HepG2 (cell line): ENCODE data around the gene FAM162A. TPM values are rescaled to one million over a fixed set of nuclear protein-coding genes. Genes with fewer than 3 reads are reported as not detected.

Experiments
- ATAC-seq: fragments of 200-7000 bp; cut with Tn5 transposase; 3 replicates; pipeline ENCODE4 v1.9.1; 2020; ENCODE audit warnings: mild to moderate bottlenecking, moderate library complexity
- BruUV-seq: library from RNA; stranded (reverse); fragments of 400-500 nt; replicated peaks from 2 replicates; lab custom pipeline; 2021; lab: Mats Ljungman, UMichigan
- CTCF ChIA-PET: fragments of 300-600 bp; formaldehyde crosslinking; extraction: SDS; loops from one replicate; lab custom pipeline; 2021; ENCODE audit warnings: low total read pairs, inconsistent platforms, low intra/inter-chr PET ratio; lab: Yijun Ruan, JAX
- POLR2A ChIA-PET: fragments of 350-600 bp; sonication (Branson Sonifier 250); formaldehyde crosslinking; loops from one replicate; lab custom pipeline; 2020; ENCODE audit warnings: antibody characterized with exemption, inconsistent platforms; lab: Yijun Ruan, JAX
- DNase-seq: peaks from one replicate; pipeline ENCODE4 v3.0.0-alpha.2; 2015; ENCODE audit warnings: low spot score
- FAIRE-seq: peaks from 3 replicates; lab custom pipeline; 2011; peaks lifted over from hg19 to GRCh38; lab: Jason Lieb, UNC
- H2AFZ ChIP-seq: one replicate; pipeline ENCODE4 v1.6.1; 2011; ENCODE audit warnings: low read length, inconsistent platforms
- H3K27ac ChIP-seq: fragments of 300-600 bp; 3 replicates; pipeline ENCODE4 v1.8.0; 2011; ENCODE audit warnings: mixed run types, mild to moderate bottlenecking, mixed read lengths, low read length, inconsistent platforms; ENCODE audit not compliant: insufficient read depth; ENCODE audit errors: extremely low read length
- H3K27me3 ChIP-seq, 2 experiments: fragments of 200-600 bp in 1 of 2; 2 replicates in 1 of 2; 3 replicates in 1 of 2; pipeline versions ENCODE4 v1.6.0 to v1.8.0; 2011; ENCODE audit warnings: low read length in 2 of 2, mild to moderate bottlenecking in 2 of 2, moderate library complexity in 2 of 2, inconsistent platforms in 1 of 2; ENCODE audit not compliant: insufficient read depth in 2 of 2, control insufficient read depth in 1 of 2
- H3K36me3 ChIP-seq, 2 experiments: fragments of 200-600 bp in 1 of 2; replicated peaks in 1 of 2; 2 replicates in 1 of 2; 3 replicates in 1 of 2; pipeline versions ENCODE4 v1.5.1 to v1.8.0; 2011; ENCODE audit warnings: low read length in 2 of 2, inconsistent platforms in 1 of 2; ENCODE audit not compliant: insufficient read depth in 2 of 2, control insufficient read depth in 1 of 2
- H3K4me1 ChIP-seq: 2 replicates; pipeline ENCODE4 v1.5.1; 2012; ENCODE audit warnings: low read length, inconsistent platforms; ENCODE audit not compliant: insufficient read depth
- H3K4me2 ChIP-seq: 2 replicates; pipeline ENCODE4 v1.6.0; 2011; ENCODE audit warnings: low read depth, low read length, inconsistent platforms
- H3K4me3 ChIP-seq, 3 experiments: fragments of 200-600 bp in 1 of 3; sonication (generic), shearing (Covaris generic) in 1 of 3; replicated peaks in 1 of 3; 2 replicates each; pipeline ENCODE4 v1.5.1; 2011 to 2016; ENCODE audit warnings: low read length in 3 of 3, inconsistent platforms in 2 of 3, low read depth in 2 of 3, mild to moderate bottlenecking in 2 of 3, control low read depth in 1 of 3, mixed read lengths in 1 of 3; ENCODE audit not compliant: insufficient read depth in 1 of 3
- H3K79me2 ChIP-seq: one replicate; pipeline ENCODE4 v1.6.1; 2011; ENCODE audit warnings: low read length, inconsistent platforms; ENCODE audit not compliant: insufficient read depth
- H3K9ac ChIP-seq: 2 replicates; pipeline ENCODE4 v1.6.0; 2011; ENCODE audit warnings: mild to moderate bottlenecking, low read depth, low read length, inconsistent platforms; ENCODE audit not compliant: insufficient read depth
- H3K9me3 ChIP-seq: 2 replicates; pipeline ENCODE4 v1.5.1; 2012; ENCODE audit warnings: mild to moderate bottlenecking, low read length
- H4K20me1 ChIP-seq: 2 replicates; pipeline ENCODE4 v1.6.0; 2011; ENCODE audit warnings: inconsistent platforms, mild to moderate bottlenecking, low read length, moderate library complexity; ENCODE audit not compliant: insufficient read depth
- ESRRA ChIP-seq: sonication (generic); formaldehyde crosslinking; IDR thresholded peaks from 2 replicates; pipeline ENCODE4 v1.5.1; 2020; ENCODE audit warnings: mild to moderate bottlenecking, low read depth, missing genetic modification reagents
- IRX3 ChIP-seq: sonication (generic); formaldehyde crosslinking; IDR thresholded peaks from 2 replicates; pipeline ENCODE4 v1.8.1; 2023; ENCODE audit warnings: mild to moderate bottlenecking, low read depth, missing genetic modification reagents, borderline replicate concordance
- MTA1 ChIP-seq: sonication (generic); formaldehyde crosslinking; IDR thresholded peaks from 2 replicates; pipeline ENCODE4 v1.4.0; 2020; ENCODE audit warnings: missing genetic modification reagents, mild to moderate bottlenecking, borderline replicate concordance
- PAF1 ChIP-seq: IDR thresholded peaks from 2 replicates; pipeline ENCODE4 v1.6.1; 2016; ENCODE audit warnings: missing genetic modification reagents, missing compliant biosample characterization
- ZNF251 ChIP-seq: sonication (generic); formaldehyde crosslinking; IDR thresholded peaks from 2 replicates; pipeline ENCODE4 v1.9.0; 2021; ENCODE audit warnings: mild to moderate bottlenecking, missing genetic modification reagents
- ZNF432 ChIP-seq: sonication (generic); formaldehyde crosslinking; IDR thresholded peaks from 2 replicates; pipeline ENCODE4 v1.5.0; 2020; ENCODE audit warnings: missing genetic modification reagents, mild to moderate bottlenecking, borderline replicate concordance
- ZNF768 ChIP-seq: sonication (generic); formaldehyde crosslinking; IDR thresholded peaks from 2 replicates; pipeline ENCODE4 v1.4.0; 2020; ENCODE audit warnings: missing genetic modification reagents
- WGBS: methylation state at CpG from one replicate; pipeline ENCODE4 v1.1.6; 2017; ENCODE audit warnings: low lambda C conversion rate; 5-methylcytosine and 5-hydroxymethylcytosine counted together
- in situ Hi-C: cut with HindIII; loops from 2 replicates; pipeline ENCODE4 v1.10.0; 2017; ENCODE audit warnings: low pct_unique_long_range_greater_than_20kb; ENCODE audit not compliant: extremely low pct_ligation_motif_present
- intact Hi-C: fragments of 100-400 bp; cut with micrococcal nuclease; formaldehyde crosslinking; loops from one replicate; pipeline ENCODE4 v1.10.0; 2022; ENCODE audit not compliant: unreplicated experiment
- polyA plus RNA-seq, 8 experiments: library from polyadenylated mRNA; depleted of rRNA in 3 of 8; stranded (reverse) in 7 of 8; unstranded in 1 of 8; fragments of >200 nt; fragmentation: Illumina TruSeq in 4 of 8; extraction: Trizol in 4 of 8; gene quantifications; 2 replicates each; pipeline versions ENCODE4 v1.2.1 to v1.2.3, GENCODE V29; 2011 to 2016; ENCODE audit warnings: low read depth in 4 of 8, missing spikeins in 1 of 8, mixed read lengths in 1 of 8; ENCODE audit not compliant: insufficient read depth in 1 of 8
- total RNA-seq, 5 experiments: library from RNA; depleted of rRNA; stranded (reverse); fragments of >200 nt; fragmentation: Illumina TruSeq; extraction: Trizol; gene quantifications; 2 replicates each; pipeline ENCODE4 v1.2.3, GENCODE V29; 2016; ENCODE audit warnings: low read depth in 1 of 5
- TF ChIP-seq, protein P1 (sequence below): sonication (generic); formaldehyde crosslinking; IDR thresholded peaks from 2 replicates; pipeline ENCODE4 v1.5.1; 2020; ENCODE audit warnings: mild to moderate bottlenecking, missing genetic modification reagents, moderate library complexity
- TF ChIP-seq, protein P2 (sequence below): IDR thresholded peaks from 2 replicates; pipeline ENCODE4 v1.4.0; 2020; ENCODE audit warnings: mild to moderate bottlenecking, missing genetic modification reagents
- TF ChIP-seq, protein P3 (sequence below): sonication (generic); formaldehyde crosslinking; IDR thresholded peaks from 2 replicates; pipeline ENCODE4 v1.8.0; 2022; ENCODE audit warnings: mild to moderate bottlenecking, missing genetic modification reagents; ENCODE audit not compliant: insufficient replicate concordance

FAM162A gene
- total and polyA plus RNA-seq, 2 of the 13 experiments (the other 11 are each of a cell fraction or from before 2014, with no cell fraction given) = 115 to 155 TPM

DNA sequence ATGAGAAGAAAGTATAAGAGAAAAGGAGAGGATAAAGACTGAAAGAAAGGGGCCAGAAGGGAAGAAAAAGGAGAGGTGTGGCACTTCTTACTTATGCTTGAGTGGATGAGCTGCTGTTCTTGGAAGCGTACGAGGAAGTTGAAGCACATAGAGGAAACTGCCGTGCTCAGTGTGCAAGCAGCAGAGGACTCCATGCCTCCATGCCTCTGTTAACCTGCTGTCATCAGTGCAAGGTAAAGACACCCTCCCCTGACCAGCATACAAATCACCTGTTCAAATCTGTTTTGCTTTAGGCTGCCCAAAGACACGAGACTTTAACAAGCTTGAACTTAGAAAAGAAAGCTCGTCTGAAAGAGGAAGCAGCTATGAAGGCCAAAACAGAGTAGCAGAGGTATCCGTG, 25.5 kb downstream of the FAM162A start:
- Histone ChIP-seq H3K27me3 (no peaks in the 10 kb centered on the region), H3K4me3 (no peak overlapping the region), H3K79me2 (peaks cover 8% of the 10 kb centered on the region), H3K36me3 (peaks cover 23 to 69% of the 10 kb centered on the region in 2 experiments), H2AFZ (no peak overlapping the region), H4K20me1 (no peaks in the 10 kb centered on the region; the same call in 1 of the 2 replicates), H3K9me3 (no peaks in the 10 kb centered on the region), H3K9ac (no peak overlapping the region), H3K27ac (no peak overlapping the region), H3K4me1 (peaks cover 12% of the 10 kb centered on the region), H3K4me2 (no peak overlapping the region)
- ChIA-PET CTCF (no interaction called here), POLR2A (no interaction called here)
- DNase-seq = no peak
- ATAC-seq = no peak
- in situ Hi-C loops (no loop called here), intact Hi-C loops (no loop called here)
- WGBS = 99% methylated on average over 6 of the region's 6 CpGs
- TF ChIP-seq ESRRA (CRISPR knock-in tag) (no peak), MTA1 (no peak), ZNF251 (CRISPR knock-in tag) (no peak), PAF1 (no peak), ZNF768 (CRISPR knock-in tag) (no peak), IRX3 (CRISPR knock-in tag) (no peak), ZNF432 (CRISPR knock-in tag) (no peak)
- TF ChIP-seq, protein P1, sequence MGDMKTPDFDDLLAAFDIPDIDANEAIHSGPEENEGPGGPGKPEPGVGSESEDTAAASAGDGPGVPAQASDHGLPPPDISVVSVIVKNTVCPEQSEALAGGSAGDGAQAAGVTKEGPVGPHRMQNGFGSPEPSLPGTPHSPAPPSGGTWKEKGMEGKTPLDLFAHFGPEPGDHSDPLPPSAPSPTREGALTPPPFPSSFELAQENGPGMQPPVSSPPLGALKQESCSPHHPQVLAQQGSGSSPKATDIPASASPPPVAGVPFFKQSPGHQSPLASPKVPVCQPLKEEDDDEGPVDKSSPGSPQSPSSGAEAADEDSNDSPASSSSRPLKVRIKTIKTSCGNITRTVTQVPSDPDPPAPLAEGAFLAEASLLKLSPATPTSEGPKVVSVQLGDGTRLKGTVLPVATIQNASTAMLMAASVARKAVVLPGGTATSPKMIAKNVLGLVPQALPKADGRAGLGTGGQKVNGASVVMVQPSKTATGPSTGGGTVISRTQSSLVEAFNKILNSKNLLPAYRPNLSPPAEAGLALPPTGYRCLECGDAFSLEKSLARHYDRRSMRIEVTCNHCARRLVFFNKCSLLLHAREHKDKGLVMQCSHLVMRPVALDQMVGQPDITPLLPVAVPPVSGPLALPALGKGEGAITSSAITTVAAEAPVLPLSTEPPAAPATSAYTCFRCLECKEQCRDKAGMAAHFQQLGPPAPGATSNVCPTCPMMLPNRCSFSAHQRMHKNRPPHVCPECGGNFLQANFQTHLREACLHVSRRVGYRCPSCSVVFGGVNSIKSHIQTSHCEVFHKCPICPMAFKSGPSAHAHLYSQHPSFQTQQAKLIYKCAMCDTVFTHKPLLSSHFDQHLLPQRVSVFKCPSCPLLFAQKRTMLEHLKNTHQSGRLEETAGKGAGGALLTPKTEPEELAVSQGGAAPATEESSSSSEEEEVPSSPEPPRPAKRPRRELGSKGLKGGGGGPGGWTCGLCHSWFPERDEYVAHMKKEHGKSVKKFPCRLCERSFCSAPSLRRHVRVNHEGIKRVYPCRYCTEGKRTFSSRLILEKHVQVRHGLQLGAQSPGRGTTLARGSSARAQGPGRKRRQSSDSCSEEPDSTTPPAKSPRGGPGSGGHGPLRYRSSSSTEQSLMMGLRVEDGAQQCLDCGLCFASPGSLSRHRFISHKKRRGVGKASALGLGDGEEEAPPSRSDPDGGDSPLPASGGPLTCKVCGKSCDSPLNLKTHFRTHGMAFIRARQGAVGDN = no peak
- TF ChIP-seq, protein P2, sequence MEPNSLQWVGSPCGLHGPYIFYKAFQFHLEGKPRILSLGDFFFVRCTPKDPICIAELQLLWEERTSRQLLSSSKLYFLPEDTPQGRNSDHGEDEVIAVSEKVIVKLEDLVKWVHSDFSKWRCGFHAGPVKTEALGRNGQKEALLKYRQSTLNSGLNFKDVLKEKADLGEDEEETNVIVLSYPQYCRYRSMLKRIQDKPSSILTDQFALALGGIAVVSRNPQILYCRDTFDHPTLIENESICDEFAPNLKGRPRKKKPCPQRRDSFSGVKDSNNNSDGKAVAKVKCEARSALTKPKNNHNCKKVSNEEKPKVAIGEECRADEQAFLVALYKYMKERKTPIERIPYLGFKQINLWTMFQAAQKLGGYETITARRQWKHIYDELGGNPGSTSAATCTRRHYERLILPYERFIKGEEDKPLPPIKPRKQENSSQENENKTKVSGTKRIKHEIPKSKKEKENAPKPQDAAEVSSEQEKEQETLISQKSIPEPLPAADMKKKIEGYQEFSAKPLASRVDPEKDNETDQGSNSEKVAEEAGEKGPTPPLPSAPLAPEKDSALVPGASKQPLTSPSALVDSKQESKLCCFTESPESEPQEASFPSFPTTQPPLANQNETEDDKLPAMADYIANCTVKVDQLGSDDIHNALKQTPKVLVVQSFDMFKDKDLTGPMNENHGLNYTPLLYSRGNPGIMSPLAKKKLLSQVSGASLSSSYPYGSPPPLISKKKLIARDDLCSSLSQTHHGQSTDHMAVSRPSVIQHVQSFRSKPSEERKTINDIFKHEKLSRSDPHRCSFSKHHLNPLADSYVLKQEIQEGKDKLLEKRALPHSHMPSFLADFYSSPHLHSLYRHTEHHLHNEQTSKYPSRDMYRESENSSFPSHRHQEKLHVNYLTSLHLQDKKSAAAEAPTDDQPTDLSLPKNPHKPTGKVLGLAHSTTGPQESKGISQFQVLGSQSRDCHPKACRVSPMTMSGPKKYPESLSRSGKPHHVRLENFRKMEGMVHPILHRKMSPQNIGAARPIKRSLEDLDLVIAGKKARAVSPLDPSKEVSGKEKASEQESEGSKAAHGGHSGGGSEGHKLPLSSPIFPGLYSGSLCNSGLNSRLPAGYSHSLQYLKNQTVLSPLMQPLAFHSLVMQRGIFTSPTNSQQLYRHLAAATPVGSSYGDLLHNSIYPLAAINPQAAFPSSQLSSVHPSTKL (CRISPR knock-in tag) = no peak
- TF ChIP-seq, protein P3, sequence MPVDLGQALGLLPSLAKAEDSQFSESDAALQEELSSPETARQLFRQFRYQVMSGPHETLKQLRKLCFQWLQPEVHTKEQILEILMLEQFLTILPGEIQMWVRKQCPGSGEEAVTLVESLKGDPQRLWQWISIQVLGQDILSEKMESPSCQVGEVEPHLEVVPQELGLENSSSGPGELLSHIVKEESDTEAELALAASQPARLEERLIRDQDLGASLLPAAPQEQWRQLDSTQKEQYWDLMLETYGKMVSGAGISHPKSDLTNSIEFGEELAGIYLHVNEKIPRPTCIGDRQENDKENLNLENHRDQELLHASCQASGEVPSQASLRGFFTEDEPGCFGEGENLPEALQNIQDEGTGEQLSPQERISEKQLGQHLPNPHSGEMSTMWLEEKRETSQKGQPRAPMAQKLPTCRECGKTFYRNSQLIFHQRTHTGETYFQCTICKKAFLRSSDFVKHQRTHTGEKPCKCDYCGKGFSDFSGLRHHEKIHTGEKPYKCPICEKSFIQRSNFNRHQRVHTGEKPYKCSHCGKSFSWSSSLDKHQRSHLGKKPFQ (CRISPR knock-in tag) = no peak
- no TSS peak for BruUV-seq
- no peak for FAIRE-seq
